Prostate gland (tissue), 2 donors: ENCODE measurements around the gene MPV17L2. TPM values are rescaled to one million over a fixed set of nuclear protein-coding genes. Genes with fewer than 3 reads are reported as not detected.

ENCODE experiments used
- DNase-seq: peaks from one replicate; pipeline ENCODE4 v3.0.0-alpha.2; 2019; ENCODE audit warnings: low spot score
- H3K27ac ChIP-seq, 2 donors: fragments of 200-600 bp; sonication (generic); 2 replicates each; pipeline ENCODE4 v1.5.1; 2017 to 2019
- H3K27me3 ChIP-seq: fragments of 200-600 bp; sonication (generic); replicated peaks from 2 replicates; pipeline ENCODE4 v1.5.1; 2019; ENCODE audit not compliant: insufficient read depth
- H3K36me3 ChIP-seq, 2 donors: fragments of 200-600 bp; sonication (generic); 1 replicate in 1 of 2; 2 replicates in 1 of 2; pipeline versions ENCODE4 v1.5.1 to v1.8.1; 2017 to 2019
- H3K4me1 ChIP-seq: fragments of 200-600 bp; sonication (generic); replicated peaks from 2 replicates; pipeline ENCODE4 v1.5.1; 2019
- H3K4me3 ChIP-seq, 2 donors: fragments of 200-600 bp; sonication (generic); 2 replicates each; pipeline ENCODE4 v1.5.1; 2017 to 2019
- H3K9me3 ChIP-seq: fragments of 200-600 bp; sonication (generic); 2 replicates; pipeline ENCODE4 v1.5.1; 2017
- CTCF ChIP-seq, 4 experiments: fragments of 200-600 bp in 2 of 4; fragments of 450-650 bp in 2 of 4; sonication (generic) in 2 of 4; IDR thresholded peaks; 1 replicate in 3 of 4; 2 replicates in 1 of 4; pipeline ENCODE4 v1.5.1; 2016 to 2019; ENCODE audit warnings: antibody characterized with exemption in 4 of 4, mild to moderate bottlenecking in 2 of 4, moderate library complexity in 2 of 4
- POLR2A ChIP-seq: fragments of 450-650 bp; IDR thresholded peaks from one replicate; pipeline ENCODE4 v1.6.1; 2016; ENCODE audit warnings: antibody characterized with exemption, mild to moderate bottlenecking
- POLR2AphosphoS5 ChIP-seq: sonication (generic); formaldehyde crosslinking; IDR thresholded peaks from one replicate; pipeline ENCODE4 v1.6.1; 2017; ENCODE audit warnings: antibody characterized with exemption
- WGBS: methylation state at CpG from one replicate; pipeline ENCODE4 v1.1.5; 2018; 5-methylcytosine and 5-hydroxymethylcytosine counted together
- intact Hi-C: fragments of 100-400 bp; cut with DNase I; formaldehyde crosslinking; loops from one replicate; pipeline ENCODE4 v1.14.2; 2022
- small RNA-seq, 2 donors: library from RNA; depleted of rRNA; stranded (forward); fragments of <200 nt; gene quantifications; one replicate each; pipeline ENCODE3, GENCODE V24; 2016
- total RNA-seq, 2 donors: library from RNA; depleted of rRNA; stranded (reverse); fragments of >200 nt; gene quantifications; one replicate each; pipeline ENCODE4 v1.1.0, GENCODE V29; 2016

Gene MPV17L2
- total RNA-seq, 2 donors from 2014 or later: 8.5 to 21.1 TPM

GRCh38 chr19:18245297-18245696, 52.3 kb downstream of the MPV17L2 start:
- no peak overlapping the region for H3K4me3 ChIP-seq
- H3K36me3 ChIP-seq: no peaks in the 10 kb centered on the region
- no peaks in the 10 kb centered on the region for H3K4me1 ChIP-seq
- H3K9me3 ChIP-seq: no peaks in the 10 kb centered on the region
- DNase-seq: no peak
- no peak overlapping the region for H3K27ac ChIP-seq
- 73% methylated on average over 7 of the region's 7 CpGs for WGBS
- no peak for TF ChIP-seq POLR2AphosphoS5
- TF ChIP-seq POLR2A: no peak
- no peak for TF ChIP-seq CTCF (IDR thresholded peaks at IDR 0.05)
- H3K27me3 ChIP-seq: no peaks in the 10 kb centered on the region
- intact Hi-C loops: no loop called here

Small RNA genes within 50 kb of the gene (small RNA-seq; reads per million reads assigned to genes)
- gene IFI30: 0 reads per million in 2 donors

Other genes with a start within 250 kb of the MPV17L2 start
- 1 to 10 TPM in 1 of 2 donors, under 1 TPM in 1; 0.36 to 5.6 TPM for gene KCNN1, start 226.1 kb upstream of the MPV17L2 start, total RNA-seq
- gene ARRDC2, start 185.0 kb upstream of the MPV17L2 start, total RNA-seq: 10 to 100 TPM; 57.1 to 75.9 TPM
- gene IL12RB1, start 106.3 kb upstream of the MPV17L2 start, total RNA-seq: under 1 TPM; 0.62 to 0.73 TPM
- gene MAST3, start 95.4 kb upstream of the MPV17L2 start, total RNA-seq: 10 to 100 TPM in 1 of 2 donors, 1 to 10 TPM in 1; 6.1 to 10.8 TPM
- gene PIK3R2, start 40.1 kb upstream of the MPV17L2 start, total RNA-seq: 10 to 100 TPM; 41.3 to 71.6 TPM
- 10 to 100 TPM; 20.9 to 22.5 TPM for gene IFI30, start 19.4 kb upstream of the MPV17L2 start, total RNA-seq
- gene RAB3A, start 10.8 kb downstream of the MPV17L2 start, total RNA-seq: 1 to 10 TPM; 2.5 to 6.0 TPM
- 1 to 10 TPM in 1 of 2 donors, under 1 TPM in 1; 0.27 to 1.6 TPM for gene PDE4C, start 33.2 kb downstream of the MPV17L2 start, total RNA-seq
- gene IQCN, start 81.2 kb downstream of the MPV17L2 start, total RNA-seq: 10 to 100 TPM in 1 of 2 donors, 1 to 10 TPM in 1; 4.1 to 19.5 TPM
- 100 to 1,000 TPM; 521 to 844 TPM for gene JUND, start 88.4 kb downstream of the MPV17L2 start, total RNA-seq
- 100 to 1,000 TPM; 157 to 215 TPM for gene LSM4, start 129.9 kb downstream of the MPV17L2 start, total RNA-seq
- gene PGPEP1, start 147.4 kb downstream of the MPV17L2 start, total RNA-seq: 10 to 100 TPM; 18.0 to 37.3 TPM
- 100 to 1,000 TPM in 1 of 2 donors, 10 to 100 TPM in 1; 49.6 to 136 TPM for gene GDF15, start 192.9 kb downstream of the MPV17L2 start, total RNA-seq
- 1 to 10 TPM; 1.6 to 5.5 TPM for gene LRRC25, start 204.4 kb downstream of the MPV17L2 start, total RNA-seq
- 100 to 1,000 TPM in 1 of 2 donors, 10 to 100 TPM in 1; 71.5 to 120 TPM for gene SSBP4, start 226.2 kb downstream of the MPV17L2 start, total RNA-seq
- gene ISYNA1, start 244.9 kb downstream of the MPV17L2 start, total RNA-seq: 100 to 1,000 TPM in 1 of 2 donors, 10 to 100 TPM in 1; 71.6 to 690 TPM